Activated CD4-positive, alpha-beta T cell treated with anti-CD3 and anti-CD28 coated beads, Interleukin-2, amount 10 ng/mL, durations not matched to agents 24 days and 14 days (primary cell): Measurements from ENCODE around the gene NOTUM. TPM values are rescaled to one million over a fixed set of nuclear protein-coding genes. Genes with fewer than 3 reads are reported as not detected.
"Not testable (repeated sequence)": the region's sequence is repeated elsewhere in the genome, so short reads cannot be mapped to it uniquely, and the experiment has no call there.

ENCODE experiments used
- DNase-seq: peaks from one replicate; pipeline ENCODE4 v3.0.0; 2022
- H3K27ac Mint-ChIP-seq: one replicate; pipeline ENCODE4 v1.8.0; 2022; ENCODE audit warnings: mild to moderate bottlenecking, mixed read lengths
- H3K27me3 Mint-ChIP-seq: one replicate; pipeline ENCODE4 v1.8.0; 2022; ENCODE audit warnings: mixed read lengths
- H3K36me3 Mint-ChIP-seq: one replicate; pipeline ENCODE4 v1.8.0; 2022; ENCODE audit warnings: low read depth, mild to moderate bottlenecking, mixed read lengths
- H3K4me1 Mint-ChIP-seq: one replicate; pipeline ENCODE4 v1.8.0; 2021; ENCODE audit warnings: mixed read lengths
- H3K4me3 Mint-ChIP-seq: one replicate; pipeline ENCODE4 v1.8.0; 2022; ENCODE audit warnings: mild to moderate bottlenecking, moderate library complexity, mixed read lengths
- H3K9me3 Mint-ChIP-seq: one replicate; pipeline ENCODE4 v1.8.0; 2021; ENCODE audit warnings: mixed read lengths
- intact Hi-C: fragments of 100-400 bp; cut with micrococcal nuclease; formaldehyde crosslinking; loops from one replicate; pipeline ENCODE4 v1.15.1; 2023
- total RNA-seq: library from RNA; stranded (reverse); gene quantifications from 2 replicates; pipeline ENCODE4 v1.2.3, GENCODE V29; 2022

The NOTUM gene
- total RNA-seq, 1 donor from 2014 or later: 1.7 TPM

- DNase-seq: no peak
- Mint-ChIP-seq H3K9me3 (no peaks in the 10 kb centered on the region), H3K4me1 (peaks cover 26% of the 10 kb centered on the region), H3K4me3 (peak overlapping the region; percentile 73), H3K27me3 (peaks cover 6% of the 10 kb centered on the region), H3K36me3 (peaks cover 6% of the 10 kb centered on the region), H3K27ac (no peak overlapping the region)
- intact Hi-C loops: loop anchor here (2.0 to 5.0 kb wide), 3 partner anchors 16 to 94 kb away; partner anchors contain the start of genes ARHGDIA, MCRIP1 and PCYT2
These were observed 33.8 kb downstream of the NOTUM start for GRCh38 chr17:81927152-81927652.

GRCh38 chr17:81926451-81927151, 34.4 kb downstream of the NOTUM start:
- DNase-seq: peak; percentile 87
- Mint-ChIP-seq H3K27me3 (peaks cover 6% of the 10 kb centered on the region), H3K27ac (peak overlapping the region; percentile 90), H3K36me3 (peaks cover 4% of the 10 kb centered on the region), H3K4me1 (peaks cover 26% of the 10 kb centered on the region), H3K4me3 (peak overlapping the region; percentile 92), H3K9me3 (no peaks in the 10 kb centered on the region)
- intact Hi-C loops: loop anchor here (2.0 to 5.0 kb wide), 3 partner anchors 16 to 94 kb away; partner anchors contain the start of genes ARHGDIA, MCRIP1 and PCYT2

GRCh38 chr17:81925860-81926450, 35.0 kb downstream of the NOTUM start:
- Mint-ChIP-seq H3K36me3 (peaks cover 7% of the 10 kb centered on the region), H3K27ac (peak overlapping the region; percentile 90), H3K9me3 (no peaks in the 10 kb centered on the region), H3K4me1 (peaks cover 29% of the 10 kb centered on the region), H3K4me3 (peak overlapping the region; percentile 92), H3K27me3 (peaks cover 5% of the 10 kb centered on the region)
- no peak for DNase-seq
- intact Hi-C loops: loop anchor here (2.0 to 5.0 kb wide), 3 partner anchors 15 to 93 kb away; partner anchors contain the start of genes ARHGDIA, MCRIP1 and PCYT2

GRCh38 chr17:81924557-81925532, 36.1 kb downstream of the NOTUM start:
- Mint-ChIP-seq H3K9me3 (no peaks in the 10 kb centered on the region), H3K27ac (peak overlapping the region; percentile 37), H3K36me3 (peaks cover 10% of the 10 kb centered on the region), H3K27me3 (peaks cover 2% of the 10 kb centered on the region), H3K4me1 (peaks cover 29% of the 10 kb centered on the region), H3K4me3 (peak overlapping the region; percentile 92)
- no peak for DNase-seq
- intact Hi-C loops: loop anchor here (5.0 kb wide), 1 partner anchor 53 kb away; the partner anchor contains the start of gene ARHGDIA

GRCh38 chr17:81923302-81924260, 37.4 kb downstream of the NOTUM start:
- intact Hi-C loops: no loop called here
- Mint-ChIP-seq H3K9me3 (no peaks in the 10 kb centered on the region), H3K4me3 (peak overlapping the region; percentile 49), H3K4me1 (peaks cover 36% of the 10 kb centered on the region), H3K27me3 (no peaks in the 10 kb centered on the region), H3K36me3 (peaks cover 18% of the 10 kb centered on the region), H3K27ac (no peak overlapping the region)
- no peak for DNase-seq

- peaks cover 20% of the 10 kb centered on the region for H3K36me3 Mint-ChIP-seq
- H3K4me1 Mint-ChIP-seq: peaks cover 40% of the 10 kb centered on the region
- no peak overlapping the region for H3K4me3 Mint-ChIP-seq
- no peaks in the 10 kb centered on the region for H3K27me3 Mint-ChIP-seq
- intact Hi-C loops: no loop called here
- no peak overlapping the region for H3K27ac Mint-ChIP-seq
- no peak for DNase-seq
- H3K9me3 Mint-ChIP-seq: no peaks in the 10 kb centered on the region
These were observed 38.3 kb downstream of the NOTUM start for GRCh38 chr17:81922566-81923301.

- no peaks in the 10 kb centered on the region for H3K9me3 Mint-ChIP-seq
These were observed 38.9 kb downstream of the NOTUM start for GRCh38 chr17:81921996-81922565.

GRCh38 chr17:81921537-81921862, 39.5 kb downstream of the NOTUM start:
- intact Hi-C loops: no loop called here

More at GRCh38 chr17:81921996-81922565, 38.9 kb downstream of the NOTUM start:
- no peak for DNase-seq
- no peak overlapping the region for H3K27ac Mint-ChIP-seq
- no peak overlapping the region for H3K4me3 Mint-ChIP-seq
- H3K4me1 Mint-ChIP-seq: peaks cover 43% of the 10 kb centered on the region
- intact Hi-C loops: no loop called here
- H3K36me3 Mint-ChIP-seq: peaks cover 21% of the 10 kb centered on the region
- H3K27me3 Mint-ChIP-seq: no peaks in the 10 kb centered on the region

GRCh38 chr17:81920612-81921536, 40.1 kb downstream of the NOTUM start:
- no peak overlapping the region for H3K4me3 Mint-ChIP-seq
- peaks cover 25% of the 10 kb centered on the region for H3K36me3 Mint-ChIP-seq
- DNase-seq: no peak
- intact Hi-C loops: no loop called here
- peak overlapping the region; percentile 47 for H3K27ac Mint-ChIP-seq
- H3K9me3 Mint-ChIP-seq: no peaks in the 10 kb centered on the region
- H3K27me3 Mint-ChIP-seq: no peaks in the 10 kb centered on the region
- H3K4me1 Mint-ChIP-seq: peaks cover 44% of the 10 kb centered on the region

More at GRCh38 chr17:81921537-81921862, 39.5 kb downstream of the NOTUM start:
- Mint-ChIP-seq H3K27me3 (no peaks in the 10 kb centered on the region), H3K27ac (no peak overlapping the region), H3K4me1 (peaks cover 46% of the 10 kb centered on the region), H3K4me3 (no peak overlapping the region), H3K9me3 (no peaks in the 10 kb centered on the region), H3K36me3 (peaks cover 21% of the 10 kb centered on the region)
- DNase-seq: no peak

GRCh38 chr17:81918832-81919545, 42.0 kb downstream of the NOTUM start:
- Mint-ChIP-seq H3K27ac (peak overlapping the region; percentile 48), H3K4me3 (no peak overlapping the region)
- intact Hi-C loops: no loop called here

GRCh38 chr17:81918333-81918669, 42.7 kb downstream of the NOTUM start:
- DNase-seq, H3K9me3 Mint-ChIP-seq, intact Hi-C loops, H3K27me3 Mint-ChIP-seq: not testable (repeated sequence)
- H3K36me3 Mint-ChIP-seq: peaks cover 38% of the 10 kb centered on the region
- peak overlapping the region; percentile 86 for H3K4me3 Mint-ChIP-seq
- H3K4me1 Mint-ChIP-seq: peaks cover 34% of the 10 kb centered on the region
- peak overlapping the region; percentile 80 for H3K27ac Mint-ChIP-seq

More at GRCh38 chr17:81918832-81919545, 42.0 kb downstream of the NOTUM start:
- no peak for DNase-seq
- no peaks in the 10 kb centered on the region for H3K9me3 Mint-ChIP-seq
- peaks cover 34% of the 10 kb centered on the region for H3K36me3 Mint-ChIP-seq
- no peaks in the 10 kb centered on the region for H3K27me3 Mint-ChIP-seq
- peaks cover 37% of the 10 kb centered on the region for H3K4me1 Mint-ChIP-seq
